ENCODE data around the gene CACNG1. TPM values are rescaled to one million over a fixed set of nuclear protein-coding genes. Genes with fewer than 3 reads are reported as not detected.
"Not testable (repeated sequence)": the region's sequence is repeated elsewhere in the genome, so short reads cannot be mapped to it uniquely, and the experiment has no call there.

The CACNG1 gene
- total and polyA plus RNA-seq, 8 donors = not detected

- no peak overlapping the region for H3K27ac ChIP-seq
- TF ChIP-seq CTCF (IDR thresholded peaks at IDR 0.05) = no peak
- no peak for TF ChIP-seq POLR2AphosphoS5 (IDR thresholded peaks at IDR 0.05)
- TF ChIP-seq POLR2A (IDR thresholded peaks at IDR 0.05) = no peak
- no peak for TF ChIP-seq EP300 (IDR thresholded peaks at IDR 0.05)
- H3K27me3 ChIP-seq = no peaks in the 10 kb centered on the region
- intact Hi-C loops (cut with DNase I; ENCODE audit: low total_unique reads) = no loop called here
- no peaks in the 10 kb centered on the region for H3K9me3 ChIP-seq
- H3K36me3 ChIP-seq = no peaks in the 10 kb centered on the region
- WGBS, 5 donors = 19 to 34% (median 24%) methylated on average over 5 of the region's 5 CpGs
- H3K4me1 ChIP-seq = no peaks in the 10 kb centered on the region
- no peak overlapping the region for H3K4me3 ChIP-seq
- DNase-seq = no peak
Measured at GRCh38 chr17:67038861-67039365, 5.4 kb upstream of the CACNG1 start.

- no peak for TF ChIP-seq CTCF (IDR thresholded peaks at IDR 0.05)
- TF ChIP-seq EP300 (IDR thresholded peaks at IDR 0.05) = no peak
- no peak for TF ChIP-seq POLR2A (IDR thresholded peaks at IDR 0.05)
- no peak for TF ChIP-seq POLR2AphosphoS5 (IDR thresholded peaks at IDR 0.05)
- Histone ChIP-seq H3K4me1 (no peaks in the 10 kb centered on the region), H3K27ac (no peak overlapping the region), H3K36me3 (no peaks in the 10 kb centered on the region), H3K4me3 (no peak overlapping the region), H3K9me3 (no peaks in the 10 kb centered on the region), H3K27me3 (no peaks in the 10 kb centered on the region)
- WGBS, 5 donors = 87 to 95% (median 92%) methylated on average over 5 to 6 of the region's 6 CpGs
- DNase-seq = no peak
- intact Hi-C loops (cut with DNase I; ENCODE audit: low total_unique reads) = no loop called here
Measured at GRCh38 chr17:67040652-67041051, 3.7 kb upstream of the CACNG1 start.

- intact Hi-C loops (cut with DNase I; ENCODE audit: low total_unique reads); H3K4me3 ChIP-seq; H3K27ac ChIP-seq; H3K4me1 ChIP-seq; H3K9me3 ChIP-seq; H3K27me3 ChIP-seq; H3K36me3 ChIP-seq; DNase-seq: not testable (repeated sequence)
- 93 to 97% (median 95%) methylated on average over 5 of the region's 5 CpGs for WGBS, 5 donors
Measured at GRCh38 chr17:67041119-67041518, 3.2 kb upstream of the CACNG1 start.

GRCh38 chr17:67041531-67041930 is 2.8 kb upstream of the CACNG1 start:
- Histone ChIP-seq H3K27me3 (no peaks in the 10 kb centered on the region), H3K4me3 (no peak overlapping the region), H3K36me3 (no peaks in the 10 kb centered on the region), H3K4me1 (no peaks in the 10 kb centered on the region), H3K27ac (no peak overlapping the region), H3K9me3 (no peaks in the 10 kb centered on the region)
- DNase-seq = no peak
- WGBS, 5 donors = 83 to 95% (median 84%) methylated on average over 5 to 7 of the region's 7 CpGs
- intact Hi-C loops (cut with DNase I; ENCODE audit: low total_unique reads) = no loop called here
- TF ChIP-seq EP300 (IDR thresholded peaks at IDR 0.05) = no peak
- TF ChIP-seq POLR2AphosphoS5 (IDR thresholded peaks at IDR 0.05) = no peak
- no peak for TF ChIP-seq CTCF (IDR thresholded peaks at IDR 0.05)
- no peak for TF ChIP-seq POLR2A (IDR thresholded peaks at IDR 0.05)

- 43 to 58% (median 47%) methylated on average over 8 to 11 of the region's 11 CpGs for WGBS, 5 donors
- no peak for TF ChIP-seq POLR2AphosphoS5 (IDR thresholded peaks at IDR 0.05)
- no peak for TF ChIP-seq EP300 (IDR thresholded peaks at IDR 0.05)
- TF ChIP-seq CTCF (IDR thresholded peaks at IDR 0.05) = no peak
- no peak for TF ChIP-seq POLR2A (IDR thresholded peaks at IDR 0.05)
- no peak for DNase-seq
Measured at GRCh38 chr17:67041941-67042899, 2.1 kb upstream of the CACNG1 start.

More at GRCh38 chr17:67041941-67042899, 2.1 kb upstream of the CACNG1 start:
- Histone ChIP-seq H3K9me3 (no peaks in the 10 kb centered on the region), H3K36me3 (no peaks in the 10 kb centered on the region), H3K27me3 (no peaks in the 10 kb centered on the region), H3K4me3 (no peak overlapping the region), H3K27ac (no peak overlapping the region), H3K4me1 (no peaks in the 10 kb centered on the region)
- intact Hi-C loops (cut with DNase I; ENCODE audit: low total_unique reads) = no loop called here
